ENCODE data around the gene ADO.

- no peak for TF ChIP-seq POLR2A (IDR thresholded peaks at IDR 0.05)
- TF ChIP-seq CTCF (IDR thresholded peaks at IDR 0.05 in 8 of 11, conservative IDR thresholded peaks at IDR 0.05 in 3 of 11) = no peak
- no peak for TF ChIP-seq POLR2AphosphoS5 (IDR thresholded peaks at IDR 0.05)
Observed at GRCh38 chr10:62754963-62755362, 49.6 kb upstream of the ADO start.
